ENCODE measurements around the gene GPR183.

DNA sequence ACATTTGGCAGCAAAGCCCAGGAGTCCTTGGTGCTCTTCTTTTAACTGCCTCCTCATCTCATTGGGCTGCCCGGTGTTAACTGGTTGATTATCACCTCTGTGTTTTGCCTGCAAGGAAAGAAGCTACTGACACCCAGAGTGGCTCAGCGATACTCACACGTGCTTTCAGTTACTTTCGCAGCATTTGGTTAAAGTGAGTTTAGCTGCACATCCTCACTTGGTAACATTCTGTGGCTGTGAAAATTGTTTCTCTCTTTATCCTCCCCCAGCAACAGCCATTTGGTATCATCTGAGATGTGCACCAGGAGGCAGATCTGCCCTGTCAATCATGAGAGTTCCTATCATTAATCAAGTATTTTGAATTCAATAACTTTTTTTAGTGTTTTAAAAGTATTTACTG lies 44.6 kb upstream of the GPR183 start:
- TF ChIP-seq CTCF (conservative IDR thresholded peaks at IDR 0.05; ENCODE audit: low read length) (no peak), EZH2phosphoT487 (IDR thresholded peaks at IDR 0.05; ENCODE audit: borderline replicate concordance) (no peak)

Data from Loucy (cell line).